ENCODE measurements around the gene PLB1. TPM values are rescaled to one million over a fixed set of nuclear protein-coding genes. Genes with fewer than 3 reads are reported as not detected.

Gene PLB1
- total RNA-seq, 2 donors from 2014 or later, result 7.4 to 9.6 TPM

DNA sequence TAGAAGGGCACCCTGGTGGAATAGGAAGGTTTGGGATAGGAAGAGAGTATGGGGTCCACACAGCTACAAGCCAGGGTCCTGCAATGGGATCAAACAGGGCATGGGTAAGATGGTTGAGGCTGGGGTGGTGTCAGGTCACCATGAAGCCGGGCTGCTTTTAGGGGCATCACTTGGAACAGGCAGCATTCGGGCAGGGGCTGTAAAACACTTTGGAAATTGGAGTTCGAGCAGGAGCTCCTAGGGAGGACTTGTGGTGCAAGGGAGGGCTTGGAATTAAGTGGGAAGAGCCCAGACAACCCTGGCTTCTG is 47.1 kb upstream of the PLB1 start:
- 88% methylated on average over 3 of the region's 3 CpGs for WGBS
- H3K4me1 ChIP-seq (replicated peaks), result no peaks in the 10 kb centered on the region
- TF ChIP-seq, protein P1, sequence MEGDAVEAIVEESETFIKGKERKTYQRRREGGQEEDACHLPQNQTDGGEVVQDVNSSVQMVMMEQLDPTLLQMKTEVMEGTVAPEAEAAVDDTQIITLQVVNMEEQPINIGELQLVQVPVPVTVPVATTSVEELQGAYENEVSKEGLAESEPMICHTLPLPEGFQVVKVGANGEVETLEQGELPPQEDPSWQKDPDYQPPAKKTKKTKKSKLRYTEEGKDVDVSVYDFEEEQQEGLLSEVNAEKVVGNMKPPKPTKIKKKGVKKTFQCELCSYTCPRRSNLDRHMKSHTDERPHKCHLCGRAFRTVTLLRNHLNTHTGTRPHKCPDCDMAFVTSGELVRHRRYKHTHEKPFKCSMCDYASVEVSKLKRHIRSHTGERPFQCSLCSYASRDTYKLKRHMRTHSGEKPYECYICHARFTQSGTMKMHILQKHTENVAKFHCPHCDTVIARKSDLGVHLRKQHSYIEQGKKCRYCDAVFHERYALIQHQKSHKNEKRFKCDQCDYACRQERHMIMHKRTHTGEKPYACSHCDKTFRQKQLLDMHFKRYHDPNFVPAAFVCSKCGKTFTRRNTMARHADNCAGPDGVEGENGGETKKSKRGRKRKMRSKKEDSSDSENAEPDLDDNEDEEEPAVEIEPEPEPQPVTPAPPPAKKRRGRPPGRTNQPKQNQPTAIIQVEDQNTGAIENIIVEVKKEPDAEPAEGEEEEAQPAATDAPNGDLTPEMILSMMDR (IDR thresholded peaks at IDR 0.05), result no peak
- TF ChIP-seq POLR2AphosphoS5 (IDR thresholded peaks at IDR 0.05) (no peak), POLR2A (IDR thresholded peaks at IDR 0.05) (no peak)

DNA sequence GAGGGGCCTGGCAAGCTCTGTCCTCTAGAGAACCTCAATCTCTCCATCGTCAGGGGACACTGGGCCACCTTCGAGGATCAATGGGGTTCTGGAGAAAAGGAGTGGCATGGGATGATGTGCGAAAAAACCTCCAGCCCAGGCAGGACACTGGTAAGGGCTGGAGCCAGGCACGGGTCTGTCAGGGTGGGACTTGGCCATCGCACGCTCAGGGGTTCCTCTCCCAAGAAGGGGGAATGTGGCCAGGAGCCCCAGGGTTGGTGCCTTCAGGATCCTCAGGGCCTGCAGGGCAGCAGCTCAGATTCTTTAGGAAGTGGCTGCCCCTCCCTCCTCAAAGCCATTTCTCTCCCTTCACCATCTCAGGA is 46.8 kb upstream of the PLB1 start:
- H3K4me1 ChIP-seq (replicated peaks), result no peaks in the 10 kb centered on the region
- DNase-seq (ENCODE audit: low spot score), result no peak
- intact Hi-C loops (cut with DNase I), result no loop called here
- no peaks in the 10 kb centered on the region for H3K36me3 ChIP-seq
- no peaks in the 10 kb centered on the region for H3K9me3 ChIP-seq
- TF ChIP-seq, protein P1 (IDR thresholded peaks at IDR 0.05), result no peak
- TF ChIP-seq POLR2A (IDR thresholded peaks at IDR 0.05) (no peak), POLR2AphosphoS5 (IDR thresholded peaks at IDR 0.05) (no peak)
- no peaks in the 10 kb centered on the region for H3K27me3 ChIP-seq (replicated peaks; ENCODE audit: insufficient read depth)
- no peak overlapping the region for H3K27ac ChIP-seq
- H3K4me3 ChIP-seq, result no peak overlapping the region
- WGBS, result 91% methylated on average over 6 of the region's 6 CpGs

More for the DNA sequence above, 47.1 kb upstream of the PLB1 start:
- no peak for DNase-seq (ENCODE audit: low spot score)
- H3K9me3 ChIP-seq, result no peaks in the 10 kb centered on the region
- intact Hi-C loops (cut with DNase I), result no loop called here
- no peaks in the 10 kb centered on the region for H3K27me3 ChIP-seq (replicated peaks; ENCODE audit: insufficient read depth)
- no peak overlapping the region for H3K4me3 ChIP-seq
- no peak overlapping the region for H3K27ac ChIP-seq
- no peaks in the 10 kb centered on the region for H3K36me3 ChIP-seq

DNA sequence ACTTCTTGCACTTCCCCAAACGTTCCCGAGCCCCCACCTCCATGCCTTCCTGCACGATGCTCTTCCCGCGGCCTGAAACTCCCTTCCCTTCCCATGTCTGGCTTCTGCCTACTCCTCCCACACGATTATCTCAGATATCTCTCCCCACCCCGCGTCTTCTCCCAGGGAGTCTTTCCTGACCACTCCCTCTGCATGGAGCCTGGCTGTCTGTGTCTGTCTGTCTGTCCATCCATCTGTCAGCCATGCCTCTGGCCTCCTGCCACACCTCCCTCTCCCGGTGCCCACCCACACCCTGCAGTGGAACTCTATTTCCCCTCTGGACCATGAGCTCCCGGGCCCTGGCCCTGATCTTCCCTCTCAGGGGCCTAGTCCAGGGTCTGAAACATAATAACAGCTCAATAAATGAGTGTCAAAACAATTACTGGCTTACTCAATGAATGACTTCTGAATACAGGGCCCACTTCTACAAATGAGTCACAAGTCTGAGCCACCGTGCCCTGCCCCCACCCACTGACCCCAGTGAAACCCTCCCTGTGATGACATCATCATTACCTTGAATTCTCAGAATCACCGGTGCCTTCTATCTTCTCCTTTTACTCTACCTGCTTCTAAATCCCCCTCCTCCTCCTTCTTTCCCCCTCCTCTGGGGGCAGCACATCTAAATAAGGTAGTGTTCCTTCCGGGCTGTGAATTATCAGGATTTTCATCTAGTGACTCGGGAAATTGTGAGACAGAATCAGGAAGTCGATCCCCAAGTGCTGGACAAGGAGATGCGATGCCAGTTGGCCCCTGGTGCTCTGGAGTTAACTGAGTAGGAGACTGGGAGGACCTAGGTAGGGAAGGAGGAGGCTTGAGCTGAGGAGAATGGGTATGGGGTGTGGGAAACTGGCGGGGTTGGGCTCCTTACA is 46.1 kb upstream of the PLB1 start:
- Histone ChIP-seq H3K27ac (no peak overlapping the region), H3K4me3 (no peak overlapping the region), H3K27me3 (replicated peaks; ENCODE audit: insufficient read depth) (no peaks in the 10 kb centered on the region), H3K4me1 (replicated peaks) (no peaks in the 10 kb centered on the region), H3K36me3 (no peaks in the 10 kb centered on the region), H3K9me3 (no peaks in the 10 kb centered on the region)
- DNase-seq (ENCODE audit: low spot score), result no peak
- 55% methylated on average over 17 of the region's 17 CpGs for WGBS
- intact Hi-C loops (cut with DNase I), result loop anchor here (5.0 kb wide), 1 partner anchor 47 kb away; no protein-coding TSS in a partner anchor
- TF ChIP-seq POLR2AphosphoS5 (IDR thresholded peaks at IDR 0.05), result no peak
- no peak for TF ChIP-seq POLR2A (IDR thresholded peaks at IDR 0.05)
- TF ChIP-seq, protein P1 (IDR thresholded peaks at IDR 0.05), result no peak

DNA sequence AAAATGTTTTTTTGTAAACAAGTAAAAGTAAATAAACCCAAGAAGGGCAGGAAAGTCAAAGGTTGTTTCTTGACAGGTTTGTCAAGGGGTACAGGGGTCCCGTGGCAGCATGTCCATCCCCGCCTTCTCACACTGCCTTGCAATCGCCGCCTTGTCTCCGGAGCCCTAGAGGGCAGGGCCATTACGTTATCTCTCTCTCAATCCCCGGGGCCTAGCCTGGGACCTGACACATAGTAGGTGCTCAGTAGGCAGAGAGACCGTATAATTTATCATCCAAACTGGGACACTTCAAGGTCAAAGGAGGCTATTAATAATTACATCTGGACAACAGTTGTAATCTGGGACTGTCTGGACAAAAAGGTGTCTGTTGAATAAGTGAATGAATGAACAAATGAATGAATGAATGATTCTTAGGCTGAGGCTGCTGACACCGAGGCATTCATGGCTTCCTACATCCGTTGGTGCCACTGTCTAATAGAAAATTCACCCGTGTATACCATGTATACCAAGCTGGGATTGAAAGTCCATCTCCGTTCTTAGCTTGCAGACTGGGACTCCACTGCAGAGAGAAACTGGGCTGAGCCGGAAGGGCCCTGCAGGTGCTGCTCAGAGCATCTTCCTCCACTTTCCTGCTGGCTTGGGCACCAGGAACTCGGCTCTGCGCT is 44.8 kb upstream of the PLB1 start:
- H3K36me3 ChIP-seq, result no peaks in the 10 kb centered on the region
- no peak overlapping the region for H3K27ac ChIP-seq
- no peak overlapping the region for H3K4me3 ChIP-seq
- no peaks in the 10 kb centered on the region for H3K9me3 ChIP-seq
- TF ChIP-seq POLR2AphosphoS5 (IDR thresholded peaks at IDR 0.05) (no peak), POLR2A (IDR thresholded peaks at IDR 0.05) (no peak)
- TF ChIP-seq, protein P1 (IDR thresholded peaks at IDR 0.05), result no peak
- no peaks in the 10 kb centered on the region for H3K4me1 ChIP-seq (replicated peaks)
- WGBS, result 90% methylated on average over 15 of the region's 15 CpGs
- H3K27me3 ChIP-seq (replicated peaks; ENCODE audit: insufficient read depth), result no peaks in the 10 kb centered on the region
- intact Hi-C loops (cut with DNase I), result loop anchor here (5.0 kb wide), 1 partner anchor 49 kb away; no protein-coding TSS in a partner anchor
- DNase-seq (ENCODE audit: low spot score), result no peak

All from prostate gland (tissue), 2 donors.